ENCODE measurements around the gene CDR2.

GRCh38 chr16:22314661-22315626 lies 59.5 kb downstream of the CDR2 start:
- TF ChIP-seq SP1 (IDR thresholded peaks at IDR 0.05) = no peak
- TF ChIP-seq LEF1 (IDR thresholded peaks at IDR 0.05; ENCODE audit: borderline replicate concordance) = no peak
